GM18867 (cell line): Measurements from ENCODE around the gene DTD2.
A peak's percentile ranks its signal among the peaks of the same experiment; 100 is the strongest.
"Not testable (repeated sequence)": the region's sequence is repeated elsewhere in the genome, so short reads cannot be mapped to it uniquely, and the experiment has no call there.

Experiments used
- ATAC-seq: cut with Tn5 transposase; IDR thresholded peaks from one replicate; pipeline ENCODE4 v1.9.1; 2021; ENCODE audit warnings: mild to moderate bottlenecking, moderate library complexity; ENCODE audit not compliant: unreplicated experiment

The DTD2 gene

GRCh38 chr14:31456841-31457664 is at the start of gene DTD2:
Gene DTD2 (minus strand): TSS chr14:31457506. CDS start chr14:31457393, 113 bp downstream.
- ATAC-seq = peak; percentile 98

- no peak for ATAC-seq
These were observed 48.1 kb upstream of the DTD2 start for GRCh38 chr14:31505411-31505810.

GRCh38 chr14:31501870-31502269 is 44.6 kb upstream of the DTD2 start:
- ATAC-seq = no peak

- no peak for ATAC-seq
These were observed 35.6 kb upstream of the DTD2 start for GRCh38 chr14:31492759-31493498.

GRCh38 chr14:31489691-31490090 is 32.4 kb upstream of the DTD2 start:
- ATAC-seq = peak; percentile 78

- no peak for ATAC-seq
These were observed 30.6 kb upstream of the DTD2 start, which contains the start of gene GPR33 for GRCh38 chr14:31487886-31488285. Gene GPR33 (minus strand): TSS chr14:31488039. CDS start chr14:31483965, 4,074 bp downstream.

GRCh38 chr14:31486764-31487163 is 29.5 kb upstream of the DTD2 start:
- ATAC-seq = no peak

GRCh38 chr14:31484754-31485153 is 27.4 kb upstream of the DTD2 start:
- ATAC-seq = no peak

GRCh38 chr14:31480156-31480555 is 22.9 kb upstream of the DTD2 start:
- no peak for ATAC-seq

- ATAC-seq = no peak
These were observed 21.7 kb upstream of the DTD2 start for GRCh38 chr14:31479027-31479426.

GRCh38 chr14:31477248-31477647 is 19.9 kb upstream of the DTD2 start:
- ATAC-seq = no peak

- ATAC-seq = no peak
These were observed 19.0 kb upstream of the DTD2 start for GRCh38 chr14:31476131-31476866.

GRCh38 chr14:31466554-31466953 is 9.2 kb upstream of the DTD2 start:
- no peak for ATAC-seq

GRCh38 chr14:31465111-31465510 is 7.8 kb upstream of the DTD2 start:
- ATAC-seq = no peak

GRCh38 chr14:31462450-31462849 is 5.1 kb upstream of the DTD2 start:
- ATAC-seq = not testable (repeated sequence)

GRCh38 chr14:31461545-31461944 is 4.2 kb upstream of the DTD2 start:
- ATAC-seq = no peak

- peak; percentile 1 for ATAC-seq
These were observed 656 bp upstream of the DTD2 start for GRCh38 chr14:31457665-31458659.

- ATAC-seq = peak; percentile 80
These were observed 7.2 kb downstream of the DTD2 start for GRCh38 chr14:31449971-31450610.

GRCh38 chr14:31449136-31449535 is 8.2 kb downstream of the DTD2 start:
- no peak for ATAC-seq

GRCh38 chr14:31445703-31446102 is 11.6 kb downstream of the DTD2 start:
- no peak for ATAC-seq
